Liver (tissue), 9 donors: ENCODE data around the gene AXIN1. TPM values are rescaled to one million over a fixed set of nuclear protein-coding genes. Genes with fewer than 3 reads are reported as not detected.

Experiments used
- DNase-seq: peaks from one replicate; pipeline ENCODE4 v3.0.0-alpha.2; 2017; ENCODE audit warnings: low spot score
- H3K27ac ChIP-seq, 2 donors: one replicate each; pipeline ENCODE4 v1.7.0; 2013; ENCODE audit warnings: inconsistent platforms in 2 of 2, low read length in 2 of 2, control low read depth in 1 of 2, low read depth in 1 of 2, mild to moderate bottlenecking in 1 of 2
- H3K27me3 ChIP-seq, 4 donors: one replicate each; pipeline versions ENCODE4 v1.6.1 to v1.7.0; 2013; ENCODE audit warnings: low read length in 3 of 4, inconsistent platforms in 1 of 4, mild to moderate bottlenecking in 1 of 4, moderate library complexity in 1 of 4; ENCODE audit not compliant: control insufficient read depth in 4 of 4, insufficient read depth in 4 of 4
- H3K36me3 ChIP-seq, 4 donors: one replicate each; pipeline versions ENCODE4 v1.6.1 to v1.7.0; 2013; ENCODE audit warnings: low read length in 3 of 4, mild to moderate bottlenecking in 3 of 4, low read depth in 1 of 4, moderate library complexity in 1 of 4; ENCODE audit not compliant: control insufficient read depth in 4 of 4, insufficient read depth in 3 of 4
- H3K4me1 ChIP-seq, 4 donors: one replicate each; pipeline versions ENCODE4 v1.6.1 to v1.7.0; 2013; ENCODE audit warnings: low read length in 3 of 4, mild to moderate bottlenecking in 3 of 4, moderate library complexity in 1 of 4; ENCODE audit not compliant: control insufficient read depth in 4 of 4, insufficient read depth in 4 of 4
- H3K4me3 ChIP-seq, 3 donors: one replicate each; pipeline versions ENCODE4 v1.6.1 to v1.7.0; 2013; ENCODE audit warnings: low read length in 3 of 3, control low read depth in 1 of 3, low read depth in 1 of 3, mild to moderate bottlenecking in 1 of 3
- H3K9ac ChIP-seq, 2 donors: one replicate each; pipeline ENCODE4 v1.7.0; 2013; ENCODE audit warnings: low read length in 2 of 2, mild to moderate bottlenecking in 2 of 2, moderate library complexity in 2 of 2, control low read depth in 1 of 2, low read depth in 1 of 2
- H3K9me3 ChIP-seq, 4 donors: one replicate each; pipeline versions ENCODE4 v1.6.1 to v1.7.0; 2013; ENCODE audit warnings: low read length in 3 of 4; ENCODE audit not compliant: control insufficient read depth in 4 of 4
- ATF3 ChIP-seq: IDR thresholded peaks from 2 replicates; pipeline ENCODE4 v1.6.1; 2016; ENCODE audit warnings: antibody characterized with exemption
- EGR1 ChIP-seq, 2 donors: IDR thresholded peaks; 2 replicates each; pipeline ENCODE4 v1.6.1; 2016 to 2018; ENCODE audit warnings: antibody characterized with exemption in 2 of 2, low read depth in 2 of 2
- FOXA1 ChIP-seq: IDR thresholded peaks from 2 replicates; pipeline ENCODE4 v1.6.1; 2016; ENCODE audit warnings: antibody characterized with exemption
- FOXA2 ChIP-seq: IDR thresholded peaks from 2 replicates; pipeline ENCODE4 v1.6.1; 2016; ENCODE audit warnings: antibody characterized with exemption
- GABPA ChIP-seq, 2 donors: IDR thresholded peaks in 1 of 2; conservative IDR thresholded peaks in 1 of 2; 2 replicates each; pipeline ENCODE4 v1.6.1; 2016; ENCODE audit warnings: antibody characterized with exemption in 2 of 2, mild to moderate bottlenecking in 1 of 2, moderate library complexity in 1 of 2
- HNF4A ChIP-seq, 2 donors: conservative IDR thresholded peaks; 2 replicates each; pipeline ENCODE4 v1.6.1; 2016; ENCODE audit warnings: antibody characterized with exemption in 2 of 2, mild to moderate bottlenecking in 2 of 2
- HNF4G ChIP-seq: IDR thresholded peaks from 2 replicates; pipeline ENCODE4 v1.6.1; 2016; ENCODE audit warnings: antibody characterized with exemption
- JUND ChIP-seq, 2 donors: IDR thresholded peaks; 2 replicates each; pipeline ENCODE4 v1.6.1; 2016; ENCODE audit warnings: antibody characterized with exemption in 2 of 2
- MAX ChIP-seq: IDR thresholded peaks from 2 replicates; pipeline ENCODE4 v1.6.1; 2016; ENCODE audit warnings: antibody characterized with exemption
- NR2F2 ChIP-seq: IDR thresholded peaks from 2 replicates; pipeline ENCODE4 v1.6.1; 2016; ENCODE audit warnings: antibody characterized with exemption
- RAD21 ChIP-seq, 2 donors: IDR thresholded peaks; 2 replicates each; pipeline ENCODE4 v1.6.1; 2016; ENCODE audit warnings: antibody characterized with exemption in 2 of 2, mild to moderate bottlenecking in 2 of 2
- REST ChIP-seq: IDR thresholded peaks from 2 replicates; pipeline ENCODE4 v1.6.1; 2016; ENCODE audit warnings: antibody characterized with exemption, mild to moderate bottlenecking
- TAF1 ChIP-seq: conservative IDR thresholded peaks from 2 replicates; pipeline ENCODE4 v1.6.1; 2016; ENCODE audit warnings: antibody characterized with exemption, mild to moderate bottlenecking
- YY1 ChIP-seq: IDR thresholded peaks from 2 replicates; pipeline ENCODE4 v1.6.1; 2016; ENCODE audit warnings: antibody characterized with exemption, mild to moderate bottlenecking
- ZBTB33 ChIP-seq: IDR thresholded peaks from 2 replicates; pipeline ENCODE4 v1.6.1; 2016; ENCODE audit warnings: antibody characterized with exemption
- WGBS: extraction: QIAGEN DNeasy Blood & Tissue Kit; methylation state at CpG from one replicate; pipeline ENCODE4 v1.1.7; 2013; 5-methylcytosine and 5-hydroxymethylcytosine counted together
- polyA plus RNA-seq, 2 donors: library from polyadenylated mRNA; stranded (reverse) in 1 of 2; unstranded in 1 of 2; fragments of 200-250 nt in 1 of 2; fragments of >200 nt in 1 of 2; fragmentation: Nextera tagmentation in 1 of 2; extraction: Ambion mirVana in 1 of 2; gene quantifications; one replicate each; pipeline versions ENCODE4 v1.2.1 to v1.2.3, GENCODE V29; 2013 to 2015
- total RNA-seq, 2 donors: library from RNA; depleted of rRNA; stranded (reverse); fragments of >200 nt; gene quantifications; one replicate each; pipeline ENCODE4 v1.2.3, GENCODE V29; 2014
- donor health status: healthy.
- donor health status: healthy.
- donor health status: healthy.
- donor health status: healthy.
- donor health status: healthy.

Gene AXIN1
- total and polyA plus RNA-seq, 4 donors = 2.0 to 10.3 (median 7.9) TPM

GRCh38 chr16:399340-400019 is 47.0 kb upstream of the AXIN1 start:
- peak; percentile 70 for DNase-seq
- Histone ChIP-seq H3K9ac (no peak overlapping the region), H3K9me3 (no peaks in the 10 kb centered on the region), H3K4me1 (peaks cover 6 to 40% (median 17%) of the 10 kb centered on the region in 4 donors), H3K36me3 (no peaks in the 10 kb centered on the region), H3K27ac (no peak overlapping the region), H3K27me3 (no peaks in the 10 kb centered on the region), H3K4me3 (no peak overlapping the region)
- 93% methylated on average over 22 of the region's 22 CpGs for WGBS
- TF ChIP-seq ATF3 (no peak), NR2F2 (no peak), JUND (IDR thresholded peaks at IDR 0.05) (no peak), GABPA (IDR thresholded peaks at IDR 0.05 in 1 of 2, conservative IDR thresholded peaks at IDR 0.05 in 1 of 2) (no peak), MAX (no peak)

GRCh38 chr16:398561-399339 is 46.2 kb upstream of the AXIN1 start:
- peaks cover 6 to 40% (median 17%) of the 10 kb centered on the region in 4 donors for H3K4me1 ChIP-seq

GRCh38 chr16:397736-398332 is 45.3 kb upstream of the AXIN1 start:
- H3K27ac ChIP-seq = peak overlapping the region; percentile 13 to 54
- H3K9me3 ChIP-seq = no peaks in the 10 kb centered on the region
- H3K9ac ChIP-seq = peak overlapping the region in 1 of 2 donors; percentile 25
- WGBS = 33% methylated on average over 29 of the region's 29 CpGs
- H3K36me3 ChIP-seq = no peaks in the 10 kb centered on the region
- no peaks in the 10 kb centered on the region for H3K27me3 ChIP-seq
- DNase-seq = peak; percentile 56
- H3K4me3 ChIP-seq = peak overlapping the region in 1 of 3 donors; percentile 78
- H3K4me1 ChIP-seq = peaks cover 3 to 32% (median 16%) of the 10 kb centered on the region in 4 donors
- TF ChIP-seq JUND (IDR thresholded peaks at IDR 0.05) (no peak), TAF1 (no peak), HNF4A (conservative IDR thresholded peaks at IDR 0.05) (no peak), MAX (no peak), GABPA (IDR thresholded peaks at IDR 0.05 in 1 of 2, conservative IDR thresholded peaks at IDR 0.05 in 1 of 2) (no peak), ZBTB33 (no peak), FOXA2 (no peak), EGR1 (IDR thresholded peaks at IDR 0.05; ENCODE audit: low read depth in 2 of 2) (no peak), YY1 (no peak), NR2F2 (no peak), REST (no peak), HNF4G (no peak), RAD21 (IDR thresholded peaks at IDR 0.05) (peak in 1 of 2 donors; percentile 55)

More at GRCh38 chr16:398561-399339, 46.2 kb upstream of the AXIN1 start:
- H3K27ac ChIP-seq = peak overlapping the region; percentile 13 to 54
- H3K36me3 ChIP-seq = no peaks in the 10 kb centered on the region
- H3K9me3 ChIP-seq = no peaks in the 10 kb centered on the region
- H3K27me3 ChIP-seq = no peaks in the 10 kb centered on the region
- peak; percentile 46 for DNase-seq
- 88% methylated on average over 24 of the region's 24 CpGs for WGBS
- H3K9ac ChIP-seq = peak overlapping the region in 1 of 2 donors; percentile 25
- no peak for TF ChIP-seq HNF4G
- no peak for TF ChIP-seq MAX
- no peak for TF ChIP-seq FOXA1
- TF ChIP-seq TAF1 = no peak
- no peak for TF ChIP-seq JUND (IDR thresholded peaks at IDR 0.05)
- TF ChIP-seq NR2F2 = no peak
- H3K4me3 ChIP-seq = no peak overlapping the region
